AG04450 (cell line): ENCODE results near the gene METTL8. TPM values are rescaled to one million over a fixed set of nuclear protein-coding genes. Genes with fewer than 3 reads are reported as not detected.

Source experiments
- CTCF ChIA-PET: fragments of 300-600, 350-600 bp; formaldehyde crosslinking; extraction: SDS; loops from one replicate; lab custom pipeline; 2022; ENCODE audit warnings: antibody characterized with exemption, inconsistent platforms; lab: Charles Lee
- POLR2A ChIA-PET: fragments of 350-600 bp; formaldehyde crosslinking; extraction: SDS; loops from one replicate; lab custom pipeline; 2021; ENCODE audit warnings: antibody characterized with exemption, inconsistent platforms; lab: Yijun Ruan, JAX
- DNase-seq: peaks from one replicate; pipeline ENCODE4 v3.0.0-alpha.2; 2011; ENCODE audit warnings: low read depth, low spot score
- H3K27ac ChIP-seq: one replicate; pipeline ENCODE4 v1.5.1; 2012; ENCODE audit warnings: low read depth, low read length, control low read depth
- H3K27me3 ChIP-seq: one replicate; pipeline ENCODE4 v1.6.0; 2012; ENCODE audit warnings: low read length; ENCODE audit not compliant: control insufficient read depth, insufficient read depth
- H3K4me3 ChIP-seq: 2 replicates; pipeline ENCODE4 v1.5.1; 2011; ENCODE audit warnings: mild to moderate bottlenecking, low read depth, low read length, control low read depth
- H3K9me3 ChIP-seq: 2 replicates; pipeline ENCODE4 v1.5.1; 2012; ENCODE audit warnings: low read length; ENCODE audit not compliant: control insufficient read depth, insufficient read depth
- polyA plus RNA-seq: library from polyadenylated mRNA; depleted of rRNA; stranded (reverse); fragments of >200 nt; gene quantifications from 2 replicates; pipeline ENCODE4 v1.2.3, GENCODE V29; 2011
- TF ChIP-seq, protein P1 (sequence below): IDR thresholded peaks from 2 replicates; pipeline ENCODE4 v1.5.1; 2011; ENCODE audit warnings: low read depth, low read length, control low read depth, inconsistent platforms

METTL8 gene
- polyA plus RNA-seq, 1 experiment: 25.9 TPM

DNA sequence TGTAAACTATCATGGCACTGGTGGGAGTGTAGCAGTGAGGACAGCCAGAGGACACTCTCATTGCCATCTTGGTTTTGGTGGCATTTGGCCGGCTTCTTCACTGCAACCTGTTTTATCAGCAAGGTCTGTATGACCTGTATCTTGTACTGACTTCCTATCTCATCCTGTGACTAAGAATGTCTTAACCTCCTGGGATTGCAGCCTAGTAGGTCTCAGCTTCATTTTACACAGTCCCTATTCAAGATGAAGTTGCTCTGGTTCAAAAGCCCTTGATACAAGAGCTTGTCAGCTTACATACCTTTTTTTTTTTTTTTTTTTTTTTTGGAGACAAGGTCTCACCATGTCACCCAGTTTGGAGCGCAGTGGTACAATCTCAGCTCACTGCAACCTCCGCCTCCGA, 110.9 kb downstream of the METTL8 start:
- ChIA-PET POLR2A (no interaction called here), CTCF (interaction anchor here (0.6 to 1.0 kb wide), 2 partner anchors 93 to 350 kb away, joined by 3 to 4 read pairs; no protein-coding TSS in a partner anchor)
- Histone ChIP-seq H3K9me3 (no peaks in the 10 kb centered on the region), H3K4me3 (no peak overlapping the region), H3K27ac (no peak overlapping the region), H3K27me3 (no peaks in the 10 kb centered on the region)
- DNase-seq: no peak
- TF ChIP-seq, protein P1, sequence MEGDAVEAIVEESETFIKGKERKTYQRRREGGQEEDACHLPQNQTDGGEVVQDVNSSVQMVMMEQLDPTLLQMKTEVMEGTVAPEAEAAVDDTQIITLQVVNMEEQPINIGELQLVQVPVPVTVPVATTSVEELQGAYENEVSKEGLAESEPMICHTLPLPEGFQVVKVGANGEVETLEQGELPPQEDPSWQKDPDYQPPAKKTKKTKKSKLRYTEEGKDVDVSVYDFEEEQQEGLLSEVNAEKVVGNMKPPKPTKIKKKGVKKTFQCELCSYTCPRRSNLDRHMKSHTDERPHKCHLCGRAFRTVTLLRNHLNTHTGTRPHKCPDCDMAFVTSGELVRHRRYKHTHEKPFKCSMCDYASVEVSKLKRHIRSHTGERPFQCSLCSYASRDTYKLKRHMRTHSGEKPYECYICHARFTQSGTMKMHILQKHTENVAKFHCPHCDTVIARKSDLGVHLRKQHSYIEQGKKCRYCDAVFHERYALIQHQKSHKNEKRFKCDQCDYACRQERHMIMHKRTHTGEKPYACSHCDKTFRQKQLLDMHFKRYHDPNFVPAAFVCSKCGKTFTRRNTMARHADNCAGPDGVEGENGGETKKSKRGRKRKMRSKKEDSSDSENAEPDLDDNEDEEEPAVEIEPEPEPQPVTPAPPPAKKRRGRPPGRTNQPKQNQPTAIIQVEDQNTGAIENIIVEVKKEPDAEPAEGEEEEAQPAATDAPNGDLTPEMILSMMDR: no peak

DNA sequence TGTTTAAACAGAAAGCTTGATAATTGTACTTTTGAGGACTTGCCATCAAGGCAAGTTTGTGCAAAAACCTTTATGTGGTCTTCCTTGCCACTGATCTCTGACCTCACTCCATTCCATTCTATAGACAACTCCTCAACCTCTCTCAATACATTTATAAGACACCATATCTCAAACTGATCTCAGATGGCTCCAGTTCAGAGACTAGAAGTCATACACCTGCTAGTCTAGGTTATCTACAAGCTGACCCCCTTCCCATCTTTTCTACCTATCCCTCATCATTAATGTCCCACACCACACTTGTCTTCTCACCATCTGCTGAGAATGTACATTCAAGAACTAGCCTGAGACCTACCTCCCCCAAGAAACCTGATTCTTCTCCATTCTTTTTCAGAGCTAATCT, 113.1 kb downstream of the METTL8 start:
- ChIA-PET CTCF (no interaction called here), POLR2A (no interaction called here)
- no peak for DNase-seq
- H3K27me3 ChIP-seq: no peaks in the 10 kb centered on the region
- no peak overlapping the region for H3K27ac ChIP-seq
- TF ChIP-seq, protein P1: no peak
- H3K9me3 ChIP-seq: no peaks in the 10 kb centered on the region
- H3K4me3 ChIP-seq: no peak overlapping the region

DNA sequence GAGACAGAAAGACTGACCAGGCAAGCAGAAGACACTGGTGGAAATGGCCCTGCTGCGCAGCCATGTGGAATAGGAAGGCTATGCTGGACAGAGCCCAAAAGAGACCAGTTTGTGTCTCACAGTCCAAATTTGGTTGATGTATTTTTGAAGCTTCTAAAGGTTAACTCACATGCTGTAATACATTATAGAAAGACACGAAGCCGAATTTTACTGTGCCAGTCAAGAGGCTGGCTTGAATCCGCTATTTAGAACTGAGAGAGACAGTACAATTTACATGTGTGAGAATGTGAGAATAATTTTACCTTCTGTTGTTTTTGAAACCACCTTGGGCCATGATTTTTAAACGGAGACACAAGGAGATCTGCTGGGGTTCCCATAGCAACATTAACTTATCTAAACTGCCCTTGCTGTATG, 113.6 kb downstream of the METTL8 start:
- DNase-seq: no peak
- H3K27me3 ChIP-seq: no peaks in the 10 kb centered on the region
- ChIA-PET CTCF (no interaction called here), POLR2A (no interaction called here)
- TF ChIP-seq, protein P1: no peak
- no peak overlapping the region for H3K4me3 ChIP-seq
- no peaks in the 10 kb centered on the region for H3K9me3 ChIP-seq
- H3K27ac ChIP-seq: no peak overlapping the region

DNA sequence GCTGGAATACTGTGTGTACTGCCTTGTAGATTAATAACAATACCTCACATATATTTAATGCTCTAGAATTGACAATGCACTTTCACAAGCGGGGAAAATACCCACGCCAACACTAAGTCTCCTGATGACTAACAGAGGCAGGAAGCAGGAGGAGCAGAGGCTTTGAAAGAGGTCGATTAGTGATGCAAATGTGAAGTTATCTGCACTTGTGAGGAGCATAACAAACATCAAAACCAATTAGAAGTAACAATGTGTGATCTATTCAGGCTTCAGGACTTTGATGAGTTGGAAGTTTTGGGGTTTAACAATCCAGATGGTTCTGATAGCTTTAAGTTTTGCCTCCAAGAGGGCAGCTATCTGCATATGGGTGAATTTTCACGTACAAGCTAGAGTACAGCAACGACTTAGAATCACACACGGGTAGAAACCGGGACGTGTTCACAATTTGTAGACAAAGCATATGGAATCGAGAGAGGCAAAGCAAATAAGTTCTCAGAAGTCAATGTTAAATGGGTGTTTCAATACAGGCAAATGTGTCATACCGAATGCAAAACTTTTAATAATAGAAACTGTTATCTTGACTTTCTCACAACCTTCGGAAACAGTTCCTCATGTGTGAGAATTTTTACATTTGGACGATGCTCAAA, 114.5 kb downstream of the METTL8 start:
- Histone ChIP-seq H3K4me3 (no peak overlapping the region), H3K9me3 (no peaks in the 10 kb centered on the region), H3K27me3 (no peaks in the 10 kb centered on the region), H3K27ac (no peak overlapping the region)
- CTCF ChIA-PET: no interaction called here
- no peak for DNase-seq
- TF ChIP-seq, protein P1: no peak
- POLR2A ChIA-PET: interaction anchor here (0.5 to 0.6 kb wide), 2 partner anchors 9 to 347 kb away, joined by 5 to 7 read pairs; no protein-coding TSS in a partner anchor

DNA sequence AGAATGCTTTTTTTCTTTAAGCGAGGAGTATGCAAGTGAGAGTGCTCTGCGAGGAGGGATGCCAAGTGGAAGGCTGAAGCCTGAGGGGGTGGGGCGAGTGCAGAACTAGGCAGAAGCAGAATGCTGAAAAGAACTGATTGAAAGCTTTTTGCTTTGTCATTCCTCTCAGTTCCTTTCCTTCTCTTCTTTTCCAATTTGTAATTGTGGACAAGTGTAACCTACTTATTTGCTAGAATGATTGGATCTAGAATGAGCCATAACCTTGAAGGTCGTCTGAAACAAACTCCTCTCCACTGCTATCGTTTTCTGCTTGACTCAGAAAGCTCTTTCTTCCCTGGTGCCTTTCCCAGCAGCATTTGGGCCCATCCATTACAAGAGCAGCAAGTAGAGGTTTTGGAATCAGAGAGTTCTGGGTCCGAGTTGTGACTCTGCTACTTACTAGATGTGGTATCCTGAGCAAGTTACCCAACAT, 115.3 kb downstream of the METTL8 start:
- Histone ChIP-seq H3K27ac (no peak overlapping the region), H3K27me3 (no peaks in the 10 kb centered on the region), H3K9me3 (no peaks in the 10 kb centered on the region), H3K4me3 (no peak overlapping the region)
- no peak for DNase-seq
- ChIA-PET POLR2A (no interaction called here), CTCF (interaction anchor here (0.6 kb wide), 1 partner anchor 213 kb away, joined by 3 read pairs; no protein-coding TSS in a partner anchor)
- TF ChIP-seq, protein P1: no peak
